ENCODE measurements around the gene RANBP17.

The RANBP17 gene

DNA sequence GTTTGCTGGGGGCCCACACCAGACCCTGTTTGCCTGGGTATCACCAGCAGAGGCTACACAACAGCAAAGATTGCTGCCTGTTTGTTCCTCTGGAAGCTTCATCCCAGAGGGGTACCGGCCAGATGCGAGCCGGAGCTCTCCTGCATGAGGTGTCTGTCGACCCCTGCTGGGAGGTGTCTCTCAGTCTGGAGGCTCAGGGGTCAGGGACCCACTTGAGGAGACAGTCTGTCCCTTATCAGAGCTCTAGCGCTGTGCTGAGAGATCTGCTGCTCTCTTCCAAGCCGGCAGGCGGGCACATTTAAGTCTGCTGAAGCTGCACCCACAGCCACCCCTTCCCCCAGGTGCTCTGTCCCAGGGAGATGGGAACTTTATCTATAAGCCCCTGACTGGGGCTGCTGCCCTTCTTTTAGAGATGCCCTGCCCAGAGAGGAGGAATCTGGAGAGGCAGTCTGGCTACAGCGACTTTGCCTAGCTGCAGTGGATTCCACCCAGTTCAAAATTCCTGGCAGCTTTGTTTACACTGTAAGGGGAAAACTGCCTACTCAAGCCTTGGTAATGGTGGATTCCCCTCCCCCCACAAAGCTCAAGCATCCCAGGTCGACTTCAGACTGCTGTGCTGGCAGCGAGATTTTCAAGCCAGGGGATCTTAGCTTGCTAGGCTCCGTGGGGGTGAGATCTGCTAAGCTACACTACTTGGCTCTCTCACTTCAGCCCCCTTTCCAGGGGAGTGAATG, 241.2 kb downstream of the RANBP17 start:
- no peak for DNase-seq

DNA sequence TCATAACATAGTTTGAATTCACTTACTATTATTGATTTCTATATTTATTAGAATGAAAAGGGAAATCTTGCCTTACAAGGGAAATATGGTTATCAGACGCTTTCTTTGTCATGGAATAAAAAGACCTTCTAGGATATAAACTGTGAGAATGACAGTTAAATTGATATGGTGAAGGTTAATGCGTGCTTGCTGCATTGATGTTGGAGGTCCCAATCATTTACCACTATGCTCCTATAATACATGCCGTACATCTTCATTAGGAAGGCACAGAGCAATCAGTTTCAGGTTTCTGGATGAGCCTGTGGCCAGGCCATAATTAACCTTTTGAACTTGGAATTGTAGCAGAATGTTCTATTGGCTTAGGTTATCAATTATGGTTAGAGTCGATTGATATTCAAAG, 245.9 kb downstream of the RANBP17 start:
- no peak for DNase-seq

DNA sequence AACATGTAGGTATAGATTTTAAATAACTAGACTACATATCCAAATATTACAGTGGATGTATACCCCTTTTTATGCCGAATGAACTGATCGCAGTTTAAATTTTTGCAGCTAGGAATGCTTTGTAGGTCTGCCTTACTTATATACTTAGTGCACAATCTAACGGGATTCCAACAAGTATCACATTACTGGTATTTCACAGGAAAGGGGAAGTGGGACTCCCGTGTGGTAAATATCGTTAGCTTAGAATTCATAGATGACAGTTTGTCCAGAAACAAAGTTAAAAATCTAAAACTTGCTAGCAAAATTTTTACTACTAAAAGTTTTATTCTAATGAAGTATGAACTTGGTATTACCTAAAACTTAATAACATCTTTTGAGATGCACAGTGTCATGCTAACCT, 253.7 kb downstream of the RANBP17 start:
- DNase-seq, result no peak

DNA sequence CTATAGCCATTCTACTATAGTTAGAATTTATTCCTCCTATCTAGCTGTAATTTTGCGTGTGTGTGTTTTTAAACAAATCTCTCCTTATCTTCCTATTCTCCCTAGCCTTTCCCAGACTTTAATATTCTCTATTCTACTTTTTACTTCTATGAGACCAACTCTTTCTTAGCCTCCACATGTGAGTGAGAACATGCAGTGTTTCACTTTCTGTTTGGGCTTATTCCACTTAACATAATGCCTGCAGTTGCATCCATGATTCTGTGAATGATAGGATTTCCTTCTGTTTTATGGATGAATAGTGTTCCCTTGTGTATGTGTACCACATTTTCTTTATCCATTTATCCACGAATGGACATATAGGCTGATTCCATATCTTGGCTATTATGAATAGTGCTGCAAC, 254.9 kb downstream of the RANBP17 start:
- no peak for DNase-seq

DNA sequence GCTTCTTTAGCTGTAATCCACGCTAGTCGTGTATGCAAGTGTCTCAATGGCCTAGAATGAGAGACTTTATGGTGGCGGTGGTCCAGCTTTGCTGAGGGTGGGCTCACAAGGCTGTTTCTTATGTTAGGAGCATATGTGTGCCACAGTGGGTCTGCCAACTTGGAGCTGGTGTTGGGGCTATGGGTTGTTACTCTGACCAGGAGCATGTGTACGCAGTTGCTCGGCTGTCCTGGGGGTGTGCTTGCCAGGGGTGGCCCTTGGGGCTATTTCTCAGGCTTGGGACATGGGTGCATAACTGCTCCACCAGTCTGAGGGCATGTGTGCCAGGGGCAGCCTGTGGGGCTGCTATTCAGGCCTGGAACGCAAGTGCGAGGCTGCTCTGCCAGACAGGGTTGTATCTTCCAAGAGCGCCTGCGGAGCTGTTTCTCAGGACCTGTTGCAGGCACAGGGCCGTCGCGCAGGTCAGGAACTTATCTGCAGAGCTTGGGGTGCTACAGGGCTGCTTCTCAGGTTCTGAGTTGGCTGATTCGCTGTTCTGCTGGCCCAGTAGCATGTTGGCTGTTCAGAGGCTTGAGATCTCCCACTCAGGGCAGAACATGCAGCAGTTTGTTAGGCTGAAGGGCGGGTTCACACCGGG, 259.3 kb downstream of the RANBP17 start:
- DNase-seq, result no peak

DNA sequence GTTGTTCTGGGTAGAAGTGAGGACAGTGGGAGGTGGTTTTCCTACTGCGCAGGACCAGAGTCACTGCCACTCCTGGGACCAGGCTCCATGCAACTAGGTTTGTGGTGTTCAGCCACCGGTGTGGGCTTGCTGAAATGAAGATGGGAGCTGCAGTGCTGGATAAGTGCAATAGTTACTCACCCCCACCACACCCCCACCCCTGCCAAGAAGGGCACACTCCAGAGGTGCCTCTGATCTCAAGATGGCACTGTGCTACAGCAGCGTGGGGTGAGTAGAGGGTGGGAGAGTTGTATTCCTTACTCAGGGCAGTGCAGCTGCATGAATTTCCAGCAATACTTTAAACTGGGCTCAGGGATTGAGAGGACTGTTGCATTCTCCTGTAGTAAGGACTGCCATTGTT, 259.8 kb downstream of the RANBP17 start:
- no peak for DNase-seq

DNA sequence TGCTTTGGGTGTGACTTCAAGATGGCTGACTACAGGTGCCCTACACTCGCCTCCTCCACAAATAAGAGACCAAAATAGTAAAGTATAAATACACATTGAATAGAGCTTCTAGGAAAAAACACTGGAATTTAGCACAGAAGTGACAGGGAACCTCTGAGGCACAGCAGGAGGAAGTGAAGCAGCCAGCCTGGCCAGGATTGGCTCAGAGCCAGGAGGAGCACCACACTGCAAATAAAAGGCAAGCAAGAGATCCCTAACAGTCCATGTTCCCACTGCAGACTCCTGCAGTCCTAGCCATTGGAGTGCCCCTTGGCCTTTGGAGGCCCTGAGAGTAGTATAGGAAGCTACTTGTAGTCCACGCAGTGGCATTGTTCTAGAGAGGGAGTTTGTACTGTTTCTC, 260.6 kb downstream of the RANBP17 start:
- no peak for DNase-seq

DNA sequence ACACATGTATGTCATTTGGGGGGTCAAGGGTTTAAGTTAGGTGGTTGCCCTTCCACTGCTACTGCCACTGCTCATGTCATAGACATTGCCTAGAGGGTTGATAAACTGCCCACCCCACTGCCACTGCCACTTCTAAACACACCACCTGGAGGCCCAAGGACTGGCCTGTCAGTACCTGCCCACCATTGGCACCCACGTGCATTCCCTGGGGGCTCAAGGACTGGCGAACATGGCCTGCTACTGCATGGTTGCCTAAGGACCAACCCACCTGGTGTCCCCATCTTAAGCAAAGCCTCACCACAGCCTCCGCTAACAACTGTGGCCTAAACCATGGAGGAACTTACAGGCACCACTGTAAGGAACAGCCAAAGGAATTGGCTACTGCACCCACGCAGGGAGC, 261.6 kb downstream of the RANBP17 start:
- DNase-seq, result no peak

DNA sequence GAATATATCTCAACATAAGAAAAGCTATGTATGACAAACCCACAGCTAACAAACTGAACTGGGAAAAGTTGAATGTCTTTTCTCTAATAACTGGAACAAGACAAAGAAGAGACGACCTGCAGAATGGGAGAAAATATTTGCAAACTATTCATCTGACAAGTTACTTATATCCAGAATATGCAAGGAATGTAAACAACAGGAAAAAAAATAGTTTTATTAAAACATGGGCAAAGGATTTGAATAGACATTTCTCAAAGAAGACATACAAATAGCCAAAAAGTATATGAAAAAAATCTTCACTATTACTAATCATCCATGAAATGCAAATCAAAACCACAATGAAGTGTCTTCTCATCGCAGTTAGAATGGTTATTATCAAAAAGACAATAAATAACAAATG, 265.5 kb downstream of the RANBP17 start:
- no peak for DNase-seq

DNA sequence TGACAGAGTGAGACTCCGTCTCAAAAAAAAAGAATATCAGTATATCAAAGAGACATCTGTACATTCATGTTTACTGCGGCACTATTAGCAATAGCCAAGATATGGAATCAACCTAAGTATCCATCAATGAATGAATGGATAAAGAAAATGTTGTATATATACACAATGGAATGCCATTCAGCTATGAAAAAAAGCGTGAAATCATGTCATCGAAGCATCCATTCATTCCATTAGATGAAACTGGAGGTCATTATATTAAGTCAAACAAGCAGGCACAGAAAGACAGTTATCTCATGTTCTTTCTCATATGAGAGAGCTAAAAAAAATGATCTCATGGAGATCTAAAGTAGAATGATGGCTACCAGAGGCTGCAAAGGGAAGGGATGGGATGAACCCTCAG, 266.3 kb downstream of the RANBP17 start:
- DNase-seq, result no peak

DNA sequence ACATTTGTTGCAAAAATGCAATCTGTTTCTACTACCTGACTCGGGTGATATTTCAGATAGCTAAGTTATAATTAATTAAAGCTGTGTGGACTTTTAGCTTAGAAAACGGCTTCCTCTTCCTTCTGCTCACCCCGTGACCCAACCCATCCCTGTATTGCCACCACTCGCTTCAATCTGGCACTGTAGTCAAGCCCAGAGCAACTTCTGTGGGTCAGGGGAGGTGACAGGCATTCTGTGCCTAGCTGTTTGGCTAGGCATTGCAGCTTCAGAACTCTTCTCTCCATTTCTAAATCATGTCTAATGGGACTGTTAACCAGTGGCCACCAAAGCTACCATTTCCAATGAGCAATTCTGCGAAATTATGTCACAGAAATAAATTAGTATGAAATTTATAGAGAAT, 267.5 kb downstream of the RANBP17 start:
- DNase-seq, result no peak

DNA sequence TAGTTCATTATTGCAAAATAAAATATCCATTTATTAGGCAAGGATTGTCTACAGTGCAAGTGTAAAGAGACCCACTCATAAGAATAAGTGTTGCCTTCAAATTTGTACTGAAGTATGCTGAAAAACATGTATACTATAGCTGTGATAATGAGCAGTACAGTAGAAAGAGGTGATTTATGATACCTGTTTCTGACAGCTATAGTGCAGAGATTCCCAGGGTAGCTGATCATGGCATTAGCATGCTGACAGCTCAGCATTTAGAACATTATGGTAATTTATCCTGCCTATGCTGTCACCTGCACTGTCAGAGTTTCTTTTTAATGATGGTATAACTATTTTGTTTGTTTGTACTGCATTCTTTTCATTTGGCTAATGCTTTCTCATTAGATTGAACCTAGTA, 269.7 kb downstream of the RANBP17 start:
- DNase-seq, result no peak

DNA sequence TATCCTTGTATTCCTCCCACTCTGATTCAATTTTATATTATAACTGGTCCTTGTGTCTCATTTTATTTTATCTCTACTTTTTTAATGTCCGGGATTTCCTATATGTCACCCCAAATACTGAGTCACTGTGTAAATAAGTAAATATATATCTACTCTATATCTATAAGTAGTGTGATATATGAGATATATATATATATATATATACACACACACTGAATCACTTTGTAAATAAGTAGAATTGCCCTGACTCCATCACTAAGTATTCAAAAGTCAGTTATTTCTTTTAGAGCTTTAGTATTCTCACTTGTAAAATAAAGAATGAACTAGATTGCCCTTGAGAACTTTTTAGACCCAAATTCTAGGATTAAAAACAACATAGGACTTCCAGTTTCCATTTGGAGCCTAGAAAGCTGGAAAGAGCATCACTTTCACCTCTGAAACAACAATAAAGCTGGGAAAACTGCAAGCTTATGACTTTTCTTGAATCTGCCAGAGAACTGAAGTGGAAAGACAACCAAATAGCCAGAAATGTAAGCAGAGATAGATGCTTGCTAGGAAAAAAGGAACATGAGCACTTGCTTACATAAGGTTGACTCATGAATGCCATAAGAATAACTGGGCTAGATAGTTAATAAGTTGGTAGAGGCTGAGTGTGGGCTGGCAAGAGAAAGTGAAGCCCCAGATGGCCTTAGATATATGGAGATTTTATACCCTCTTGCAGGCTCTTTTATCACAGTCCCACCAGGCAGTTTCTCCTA, 276.1 kb downstream of the RANBP17 start:
- no peak for DNase-seq

DNA sequence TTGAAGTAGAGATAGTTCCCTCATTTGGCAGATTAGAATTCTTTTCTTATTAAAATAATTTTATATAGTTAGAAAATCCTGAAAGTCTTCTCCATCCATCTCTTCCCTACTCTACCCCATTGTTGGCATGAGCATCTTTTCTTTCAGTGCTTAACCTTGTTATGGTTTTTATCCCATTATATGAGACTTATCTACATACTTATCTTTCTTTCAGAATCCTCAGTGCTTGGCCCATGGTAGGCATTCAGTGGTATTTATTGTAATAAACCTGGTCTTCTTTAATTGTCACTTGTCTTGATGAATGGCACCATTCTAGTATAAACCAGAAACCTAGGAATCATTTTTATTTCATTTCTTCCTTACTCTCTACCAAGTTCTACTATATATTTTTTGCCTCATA, 277.4 kb downstream of the RANBP17 start:
- DNase-seq, result no peak

DNA sequence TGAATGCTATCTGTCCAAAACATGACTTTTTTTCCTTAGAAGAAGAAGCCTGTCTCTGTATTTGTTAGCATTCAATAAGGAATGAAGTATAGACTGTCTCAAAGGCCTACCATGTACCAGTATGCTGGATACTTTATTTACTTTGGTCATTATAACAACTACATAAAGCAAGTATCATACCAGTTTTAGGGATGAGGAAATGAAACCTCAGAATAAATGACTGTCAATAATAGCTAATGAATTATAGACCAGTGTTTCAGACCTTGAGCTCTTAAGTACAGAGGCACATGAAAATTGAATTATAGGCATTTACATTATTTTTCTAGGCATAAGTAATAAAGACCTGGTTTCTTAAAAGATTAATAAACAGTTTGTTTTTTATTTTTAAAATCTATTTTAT, 280.8 kb downstream of the RANBP17 start:
- no peak for DNase-seq

DNA sequence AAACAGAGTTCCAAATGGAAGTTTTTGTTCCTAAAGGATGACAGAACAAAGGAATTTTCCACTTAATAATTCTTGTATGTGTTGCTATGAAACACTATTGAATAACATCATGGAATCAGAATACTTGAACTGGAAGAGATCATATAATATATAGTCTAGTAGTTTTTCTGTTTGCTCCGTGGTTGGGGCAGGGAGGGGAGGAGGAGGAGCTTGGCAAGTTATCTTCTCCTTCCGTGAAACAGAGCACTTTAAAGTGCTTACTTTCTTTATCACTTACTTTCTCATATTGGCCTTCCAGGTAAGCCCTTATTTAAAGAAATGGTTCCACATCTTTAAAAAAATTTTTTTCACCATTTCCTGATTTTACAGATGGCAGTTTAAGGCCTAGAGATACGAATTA, 281.4 kb downstream of the RANBP17 start:
- no peak for DNase-seq

DNA sequence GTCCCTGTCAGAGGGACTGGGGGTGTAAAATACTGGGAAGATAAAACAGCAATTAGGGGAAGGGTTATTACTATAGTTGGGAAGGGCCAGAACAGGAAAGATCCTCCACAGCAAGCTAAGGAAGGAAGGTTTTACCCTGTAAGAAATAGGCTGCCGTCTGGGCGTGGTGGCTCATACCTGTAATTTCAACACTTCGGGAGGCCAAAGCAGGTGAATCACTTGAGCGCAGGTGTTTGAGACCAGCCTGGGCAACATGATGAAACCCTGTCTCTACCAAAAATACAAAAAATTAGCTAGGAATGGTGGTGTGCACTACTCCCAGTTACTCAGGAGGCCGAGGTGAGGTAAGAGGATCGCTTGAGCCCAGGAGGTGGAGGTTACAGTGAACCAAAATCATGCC, 282.1 kb downstream of the RANBP17 start:
- no peak for DNase-seq

DNA sequence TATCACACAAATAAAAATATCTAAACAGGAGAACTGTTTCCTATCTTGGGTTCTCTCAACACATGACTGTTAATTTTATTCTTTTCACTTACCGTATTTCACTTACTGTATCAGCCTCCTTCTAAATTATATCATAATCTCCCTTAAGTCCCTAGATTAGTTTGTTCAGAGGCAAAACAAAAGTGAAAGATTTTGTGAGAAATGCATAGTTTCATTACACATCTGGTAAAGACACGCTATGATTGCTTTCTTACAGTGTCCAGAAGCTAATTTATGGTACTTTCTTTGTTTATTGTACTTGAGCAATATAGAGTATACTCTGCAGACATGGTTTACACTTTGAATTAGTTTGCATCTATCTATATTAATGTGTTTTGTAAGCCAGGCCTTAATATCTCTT, 287.5 kb downstream of the RANBP17 start:
- no peak for DNase-seq

DNA sequence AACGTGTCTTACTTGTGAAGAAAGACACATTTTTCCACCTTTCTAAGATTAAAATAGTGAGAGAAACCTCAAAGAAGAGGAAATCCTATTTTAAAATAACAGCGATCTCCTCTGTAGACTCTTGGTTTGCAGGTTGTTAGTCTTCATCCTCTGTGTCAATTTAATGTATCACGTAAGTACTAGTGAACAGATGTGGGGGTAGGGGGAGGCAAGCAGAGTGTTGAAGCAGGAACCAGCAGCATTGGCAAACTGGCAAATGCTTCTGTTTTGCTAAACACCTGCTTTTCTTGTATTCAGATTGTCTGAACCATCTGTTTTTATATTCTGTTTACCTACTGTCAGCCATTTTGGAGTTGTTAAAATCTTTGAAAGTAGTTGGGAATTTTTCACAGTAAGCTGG, 288.0 kb downstream of the RANBP17 start:
- DNase-seq, result no peak

DNA sequence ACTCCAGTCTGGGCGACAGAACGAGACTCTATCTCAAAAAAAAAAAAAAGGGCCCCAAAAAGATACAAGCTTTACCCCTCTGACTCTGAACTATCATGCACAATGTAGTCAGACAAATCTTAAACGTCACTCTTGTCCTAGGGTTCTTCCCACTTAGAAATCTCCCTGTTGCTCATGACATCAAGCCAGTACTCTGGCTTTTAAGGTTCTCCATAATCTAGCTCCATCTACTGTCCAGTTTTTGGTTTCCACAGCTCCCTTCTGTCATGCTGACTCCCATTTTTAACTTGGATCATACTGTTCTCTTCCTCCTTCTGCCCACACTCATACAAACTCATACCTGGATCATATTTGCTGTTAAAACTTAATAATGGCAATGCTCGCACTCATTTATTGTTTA, 290.6 kb downstream of the RANBP17 start:
- no peak for DNase-seq

DNA sequence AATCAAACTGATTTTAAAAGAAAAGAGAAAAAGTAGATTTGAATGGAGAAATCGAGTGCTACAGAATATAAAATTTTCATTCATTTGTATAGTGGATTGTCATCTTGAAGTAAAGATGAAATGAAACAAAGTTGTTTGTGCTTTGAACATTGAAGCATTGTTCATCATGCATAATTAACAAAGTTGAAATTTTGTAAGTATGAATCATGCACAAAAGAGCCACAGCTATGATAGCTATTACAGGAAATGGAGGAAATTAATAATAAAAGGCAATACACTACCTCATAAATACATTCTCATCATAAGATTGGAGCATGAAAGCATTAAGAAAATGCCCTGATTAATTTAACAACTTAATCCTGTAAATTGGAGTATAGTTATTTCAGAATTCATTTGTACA, 293.8 kb downstream of the RANBP17 start:
- DNase-seq, result no peak

DNA sequence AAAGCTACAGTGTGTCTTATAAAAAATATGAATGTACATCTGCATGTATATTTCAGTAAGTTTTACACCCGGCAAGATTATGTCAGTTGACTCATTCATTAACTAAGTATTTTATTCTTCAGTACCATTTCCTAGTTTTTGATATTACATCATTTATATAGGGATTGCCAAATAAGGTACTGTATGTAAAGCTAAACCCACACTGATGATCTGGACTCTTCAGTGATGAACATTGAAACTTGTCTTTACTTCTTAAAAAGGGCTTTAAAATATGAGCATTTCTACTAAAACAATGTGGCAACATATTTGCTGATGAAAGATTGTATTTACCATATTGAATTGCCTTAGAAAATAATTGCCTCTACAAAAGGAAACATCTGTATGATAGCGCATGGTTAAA, 295.5 kb downstream of the RANBP17 start:
- no peak for DNase-seq

DNA sequence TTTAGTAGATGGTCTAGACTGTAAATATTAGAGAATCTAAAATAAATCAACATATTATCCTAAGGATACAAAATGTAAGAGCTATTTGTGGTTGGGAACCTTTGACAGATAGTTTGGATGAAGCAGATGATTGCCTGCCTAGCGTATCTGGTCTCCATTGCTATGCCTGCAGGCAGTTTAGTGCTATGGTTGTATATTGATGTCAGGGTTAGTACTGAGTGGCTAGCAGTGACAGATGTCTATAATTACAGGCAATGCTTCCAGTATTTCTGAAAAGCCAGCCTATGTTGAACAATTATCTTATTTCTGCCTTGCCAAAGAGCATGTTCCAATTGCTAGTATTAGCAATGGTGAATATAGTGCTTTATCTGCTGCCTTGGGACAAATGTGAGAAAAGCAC, 296.0 kb downstream of the RANBP17 start:
- peak; percentile 67 for DNase-seq

DNA sequence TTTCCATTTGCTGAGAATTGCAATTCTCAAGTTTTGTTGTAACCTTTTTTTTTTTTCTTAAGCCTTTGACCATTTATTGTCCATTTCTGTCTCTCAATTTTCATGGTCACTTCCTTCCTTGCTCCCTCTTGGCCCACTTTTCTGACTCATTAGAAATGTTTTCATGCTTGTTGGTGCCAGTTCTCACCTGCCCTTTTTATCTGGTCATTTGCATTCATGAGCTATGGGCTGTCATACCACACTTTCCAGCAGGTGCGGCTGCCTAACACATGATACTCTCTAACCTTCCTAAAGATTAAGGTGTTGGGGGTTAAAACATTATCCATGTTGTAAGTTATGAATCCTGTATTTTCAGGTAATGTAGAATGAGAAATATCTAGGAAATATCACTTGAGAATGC, 296.8 kb downstream of the RANBP17 start:
- no peak for DNase-seq

All from NCI-H446 treated with DMSO at 0.1 percent for 48 hours (cell line).